CD4-positive, alpha-beta T cell treated with Interleukin-17A for 1 hour (primary cell): ENCODE results near the gene SSBP4.

Experiments
- DNase-seq: peaks from one replicate; pipeline ENCODE4 v3.0.0-alpha.2; 2020

The SSBP4 gene

DNA sequence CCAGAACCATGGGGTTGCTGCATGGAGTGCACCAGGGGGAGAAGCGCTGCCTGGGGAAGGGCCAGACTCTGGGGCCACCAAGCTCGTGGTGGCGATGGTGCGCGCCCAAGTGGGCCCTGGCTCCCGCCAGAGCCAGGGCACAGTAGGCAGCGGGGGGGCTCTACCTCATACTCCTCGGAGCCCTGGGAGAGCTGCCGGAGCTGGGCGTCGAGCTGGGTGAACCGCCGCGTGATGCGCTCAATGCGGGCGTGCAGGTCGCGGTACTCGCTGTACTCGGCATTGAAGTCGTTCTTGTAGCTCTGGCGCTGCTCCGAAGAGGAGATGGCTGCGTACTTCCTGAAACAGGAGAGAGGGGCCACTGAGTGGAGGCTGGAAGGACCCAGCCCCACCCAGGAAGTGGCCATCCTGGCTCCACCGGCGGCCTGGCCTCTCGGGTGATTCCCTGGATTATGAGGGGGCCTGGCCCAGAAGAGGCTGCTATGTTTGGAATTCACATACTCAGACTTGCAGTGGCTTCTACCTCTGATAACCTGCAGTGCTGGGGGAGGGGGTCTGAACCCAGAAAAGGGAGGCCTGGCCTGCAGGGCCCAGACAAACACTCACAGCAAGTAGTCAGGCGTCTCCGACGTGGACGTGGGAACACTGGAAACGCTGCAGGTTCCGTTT lies 27.1 kb downstream of the SSBP4 start:
- no peak for DNase-seq

GRCh38 chr19:18446811-18447359 lies 27.7 kb downstream of the SSBP4 start:
- no peak for DNase-seq

DNA sequence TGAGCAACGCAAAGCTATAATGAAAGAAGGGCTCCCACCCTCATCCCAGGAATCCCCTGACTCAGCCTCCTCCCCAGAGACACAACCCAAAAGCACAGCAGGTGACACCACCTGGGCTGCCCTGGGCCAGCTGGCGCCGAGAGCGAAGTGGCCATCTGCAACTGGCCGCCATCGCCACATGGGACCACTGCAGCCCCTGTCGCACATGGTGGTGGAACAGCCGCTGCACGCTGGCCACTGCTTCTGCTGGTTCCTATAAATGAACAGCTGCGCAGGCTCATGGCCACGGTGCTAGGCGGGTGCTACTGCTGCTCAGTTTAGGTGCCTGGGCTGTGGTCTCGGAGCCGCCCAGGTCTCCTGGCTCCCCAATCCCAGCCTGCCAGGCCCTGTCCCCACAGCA lies 30.4 kb downstream of the SSBP4 start:
- DNase-seq: no peak

- no peak for DNase-seq
Measured at GRCh38 chr19:18450021-18450930, 31.1 kb downstream of the SSBP4 start.

- DNase-seq: peak; percentile 88
Measured at GRCh38 chr19:18450931-18451836, 32.0 kb downstream of the SSBP4 start.

GRCh38 chr19:18452386-18452785 lies 33.2 kb downstream of the SSBP4 start:
- no peak for DNase-seq

DNA sequence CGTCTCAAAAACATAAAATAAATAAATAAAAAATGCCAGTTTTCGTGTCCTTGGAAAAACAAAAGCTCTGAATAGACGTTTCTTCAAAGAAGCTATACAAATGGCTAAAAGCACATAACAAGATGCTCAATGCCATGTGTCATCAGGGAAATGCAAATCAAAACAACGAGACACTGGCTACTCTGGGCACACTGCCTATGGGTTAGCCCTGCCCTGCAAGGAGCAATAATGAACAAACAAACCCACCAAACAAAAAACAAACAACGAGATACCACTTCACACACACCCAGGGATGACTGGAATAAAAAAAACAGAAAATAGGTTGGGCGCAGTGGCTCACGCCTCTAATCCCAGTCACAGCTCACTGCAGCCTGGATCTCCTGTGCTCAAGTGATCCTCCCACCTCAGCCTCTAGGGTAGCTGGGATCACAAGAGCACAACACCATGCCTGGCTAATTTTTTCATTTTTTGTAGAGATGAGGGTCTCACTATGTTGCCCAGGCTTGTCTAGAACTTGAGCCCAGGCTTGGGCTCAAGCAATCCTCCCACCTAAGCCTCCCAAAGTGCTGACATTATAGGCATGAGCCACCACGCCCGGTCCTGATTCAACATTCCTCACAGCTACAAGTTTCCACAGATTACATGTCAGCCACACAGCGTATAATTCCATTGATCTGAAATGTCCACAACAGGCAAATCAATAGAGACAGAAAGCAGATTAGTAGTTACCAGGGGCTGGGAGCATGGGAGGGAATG lies 34.2 kb downstream of the SSBP4 start:
- DNase-seq: no peak

DNA sequence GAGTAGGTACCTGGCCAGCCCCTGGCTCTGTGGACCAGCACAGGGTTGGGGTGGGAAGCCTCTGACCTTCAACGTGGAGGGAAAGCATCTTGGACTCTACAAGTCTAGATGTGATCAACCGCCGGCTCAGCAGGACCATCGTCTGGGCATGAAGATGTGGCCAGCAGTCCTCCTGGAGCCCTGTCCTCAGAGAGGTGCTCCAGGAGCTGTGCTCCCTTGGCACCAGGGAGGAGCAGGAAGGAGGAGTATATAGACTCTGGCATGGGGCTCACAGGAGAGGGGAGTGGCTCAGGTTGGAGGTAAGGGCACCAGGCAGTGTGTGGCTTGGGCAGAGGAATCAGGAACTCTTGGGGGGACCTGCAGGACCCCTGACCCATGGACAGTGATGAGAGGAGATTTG lies 37.1 kb downstream of the SSBP4 start:
- DNase-seq: no peak

DNA sequence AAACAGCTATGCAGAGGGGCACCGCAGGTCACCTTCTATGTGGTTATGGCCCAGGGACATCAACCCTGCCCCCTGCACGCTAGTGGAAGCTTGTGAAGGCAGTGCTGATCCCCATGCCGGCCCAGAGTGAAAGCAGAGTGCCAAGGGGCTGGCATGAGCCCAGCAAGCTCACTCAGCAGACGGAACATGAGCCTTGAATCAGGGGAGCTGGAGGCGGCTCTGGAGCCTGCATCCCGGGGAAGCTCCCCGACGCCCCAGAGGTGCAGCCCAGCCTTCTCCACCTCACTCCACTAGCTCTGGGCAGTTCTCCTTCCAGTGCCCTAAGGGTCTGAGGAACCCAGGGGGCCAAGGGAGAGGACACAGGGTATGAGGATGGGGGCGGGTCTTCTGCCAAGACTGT lies 37.8 kb downstream of the SSBP4 start:
- no peak for DNase-seq

GRCh38 chr19:18457483-18458331 lies 38.5 kb downstream of the SSBP4 start:
- DNase-seq: no peak

- DNase-seq: no peak
Measured at GRCh38 chr19:18460900-18461299, 41.7 kb downstream of the SSBP4 start.

- DNase-seq: no peak
Measured at GRCh38 chr19:18461471-18461870, 42.3 kb downstream of the SSBP4 start.

DNA sequence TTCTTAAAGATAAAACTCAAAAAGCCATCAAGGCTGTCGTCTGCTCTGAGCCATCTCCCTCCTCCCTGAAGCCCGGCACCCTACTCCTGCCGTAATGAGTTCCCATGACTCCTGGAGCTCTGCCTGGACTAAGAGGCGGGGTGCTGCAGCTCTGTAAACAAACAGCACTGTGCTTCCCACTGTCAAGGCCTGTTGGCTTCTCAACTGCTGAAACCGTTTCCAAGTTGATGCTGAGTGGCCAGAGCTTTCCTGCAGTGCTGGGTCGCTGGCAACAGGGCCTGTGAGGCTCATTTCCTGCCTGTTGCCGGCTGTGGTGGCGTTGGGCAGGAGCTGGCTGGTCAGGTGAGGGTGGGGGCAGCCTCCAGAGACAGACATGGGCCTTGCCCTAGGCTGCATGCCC lies 45.4 kb downstream of the SSBP4 start:
- DNase-seq: no peak

- DNase-seq: no peak
Measured at GRCh38 chr19:18465214-18465963, 46.2 kb downstream of the SSBP4 start.

DNA sequence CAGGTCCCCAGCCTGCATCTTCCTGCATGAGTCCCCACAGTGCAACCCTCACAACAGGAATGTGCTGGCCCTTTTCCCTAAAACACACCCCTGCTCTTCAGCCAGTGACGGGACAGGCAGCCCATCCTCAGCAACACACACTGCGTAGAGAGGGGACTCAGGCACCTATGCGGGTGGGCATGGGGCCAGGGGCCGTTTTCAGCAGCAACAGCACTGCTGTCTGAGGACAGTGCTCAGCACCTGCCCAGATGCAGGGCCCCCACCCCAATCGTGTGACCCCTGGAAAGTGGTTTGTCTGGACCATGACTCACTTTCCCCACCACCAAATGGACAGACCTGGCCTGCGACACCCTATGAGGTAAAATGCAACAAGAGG lies 46.8 kb downstream of the SSBP4 start:
- DNase-seq: no peak

DNA sequence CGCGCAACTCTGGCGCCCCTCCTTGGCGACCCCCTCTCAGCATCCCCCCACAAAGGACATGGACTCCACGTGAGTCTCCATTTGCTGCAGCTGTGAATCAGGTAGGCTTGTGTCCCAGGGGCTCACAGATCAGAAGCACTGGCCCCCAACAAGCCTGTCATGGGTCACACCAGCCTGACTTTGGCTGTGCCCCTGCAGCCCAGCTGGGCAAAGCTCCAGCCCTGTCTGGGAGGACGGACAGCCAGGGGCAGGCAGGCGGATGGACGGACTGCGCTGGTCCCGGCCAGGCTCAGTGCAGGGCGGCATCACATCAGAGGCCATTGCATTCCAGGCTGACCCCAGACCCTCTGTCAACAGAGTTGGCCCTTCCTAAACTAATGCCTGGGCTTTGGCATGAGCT lies 47.2 kb downstream of the SSBP4 start:
- DNase-seq: no peak

- no peak for DNase-seq
Measured at GRCh38 chr19:18467978-18468377, 48.8 kb downstream of the SSBP4 start.

DNA sequence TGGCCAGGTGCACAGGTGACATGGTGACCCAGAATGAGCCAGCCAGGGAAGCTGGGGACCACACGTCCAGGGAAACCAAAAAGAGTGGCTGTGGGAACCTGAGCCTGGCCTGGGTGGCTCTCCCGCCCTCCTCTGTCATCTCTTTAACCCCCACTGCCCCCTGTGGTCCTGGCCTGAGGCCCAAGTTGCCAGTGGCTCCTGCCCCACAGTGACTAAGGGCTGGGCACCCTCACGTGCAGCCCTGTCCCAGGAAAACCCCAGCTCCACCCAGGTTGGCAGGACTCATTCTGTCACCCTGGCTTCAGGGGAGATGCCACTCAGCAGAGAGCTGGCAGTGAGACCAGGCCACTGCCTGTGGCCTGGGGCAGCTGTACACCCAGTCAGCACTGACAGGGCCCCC lies 49.3 kb downstream of the SSBP4 start:
- no peak for DNase-seq

DNA sequence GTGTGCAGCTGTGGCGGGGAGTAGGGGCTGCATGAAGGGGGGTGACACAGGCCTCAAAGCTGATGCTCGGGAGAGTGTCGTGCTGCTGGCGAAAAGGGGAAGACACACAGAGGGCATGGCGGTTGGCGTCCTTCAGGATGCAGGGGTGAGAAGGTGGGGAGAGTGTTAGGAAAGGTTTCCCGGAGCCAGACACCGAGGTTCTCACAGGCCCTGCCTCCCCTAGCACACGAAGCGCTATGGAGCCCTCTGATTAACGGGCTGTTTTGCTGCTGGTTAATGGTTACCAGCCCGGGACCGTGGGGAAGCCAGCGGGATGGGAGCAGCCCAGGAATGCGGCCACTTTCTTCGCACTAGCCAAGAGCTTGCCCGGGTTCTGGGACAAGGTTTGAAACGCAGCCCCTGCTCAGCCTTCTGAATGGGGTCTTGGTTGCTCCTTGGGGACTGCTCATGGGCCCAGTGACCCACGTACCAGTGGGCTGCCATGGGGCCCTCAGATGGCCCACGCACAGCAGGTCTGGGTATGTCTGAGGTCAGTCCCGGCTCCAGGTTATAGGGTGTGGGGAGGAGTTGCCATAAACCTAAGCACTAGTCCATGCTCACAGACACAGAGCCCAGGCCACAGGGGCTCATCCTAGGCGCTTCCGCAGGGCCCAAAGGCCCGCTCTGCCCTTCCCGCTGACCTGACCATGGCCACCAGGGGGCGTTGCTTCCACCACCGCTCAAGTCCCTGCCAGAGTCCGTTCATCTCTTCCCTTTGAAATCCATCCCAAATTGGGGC lies 50.1 kb downstream of the SSBP4 start:
- peak; percentile 67 for DNase-seq

- DNase-seq: no peak
Measured at GRCh38 chr19:18470787-18471186, 51.6 kb downstream of the SSBP4 start.
